Measurements from ENCODE around the gene RIPPLY3. TPM values are rescaled to one million over a fixed set of nuclear protein-coding genes. Genes with fewer than 3 reads are reported as not detected.
"Not testable (repeated sequence)": the region's sequence is repeated elsewhere in the genome, so short reads cannot be mapped to it uniquely, and the experiment has no call there.

Gene RIPPLY3
- total RNA-seq, 2 experiments from 2014 or later, result not detected

DNA sequence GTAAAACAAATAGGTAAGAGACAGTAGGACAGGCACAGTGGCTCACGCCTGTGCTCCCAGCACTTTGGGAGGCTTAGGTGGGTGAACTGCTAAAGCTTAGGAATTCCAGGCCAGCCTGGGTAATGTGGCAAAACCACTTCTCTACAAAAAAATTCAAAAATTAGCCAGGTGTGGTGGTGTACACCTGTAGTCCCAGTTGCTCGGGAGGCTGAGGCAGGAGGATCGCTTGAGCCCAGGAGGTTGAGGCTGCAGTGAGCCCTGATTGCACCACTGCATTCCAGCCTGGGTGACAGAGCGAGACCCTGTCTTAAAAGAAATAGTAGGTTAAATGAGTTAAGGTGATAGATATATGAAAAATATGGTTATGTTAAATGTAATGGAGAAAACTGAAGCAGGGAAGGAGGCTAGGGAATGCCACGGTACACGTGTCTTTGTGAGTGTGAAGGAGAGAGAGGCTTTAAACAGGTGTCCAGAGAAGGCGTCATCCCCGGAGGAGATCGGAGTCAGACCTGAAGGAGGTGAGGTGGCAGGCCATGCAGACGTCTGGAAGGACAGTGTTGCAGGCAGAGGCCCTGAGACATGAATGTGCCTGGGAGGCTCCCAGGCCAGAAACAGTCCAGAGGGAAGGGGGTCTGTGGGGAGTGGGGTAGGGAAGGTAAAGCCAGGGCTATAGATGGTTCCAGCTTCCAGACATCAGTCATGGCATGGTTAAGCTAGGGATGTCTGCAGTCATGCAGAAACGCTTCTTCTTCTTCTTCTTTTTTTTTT is 7.2 kb upstream of the RIPPLY3 start:
- Histone ChIP-seq H3K4me3 (ENCODE audit: low read depth, low read length, poor library complexity, severe bottlenecking) (no peak overlapping the region), H3K9me3 (ENCODE audit: low read length) (no peaks in the 10 kb centered on the region), H3K9me2 (ENCODE audit: insufficient read depth, low read length) (no peaks in the 10 kb centered on the region), H3K79me2 (ENCODE audit: insufficient read depth, low read depth, low read length) (no peaks in the 10 kb centered on the region), H3K36me3 (ENCODE audit: insufficient read depth, low read length) (no peaks in the 10 kb centered on the region), H3K4me1 (ENCODE audit: insufficient read depth, low read length, poor library complexity, severe bottlenecking) (peaks cover 11% of the 10 kb centered on the region), H2AFZ (ENCODE audit: low read length) (no peak overlapping the region), H3K4me2 (ENCODE audit: low read length) (no peak overlapping the region), H4K20me1 (ENCODE audit: insufficient read depth, low read length) (no peaks in the 10 kb centered on the region), H3K27ac (ENCODE audit: low read depth, low read length, poor library complexity, severe bottlenecking) (no peak overlapping the region)
- ChIA-PET CTCF (ENCODE audit: unreplicated experiment) (no interaction called here), POLR2A (no interaction called here)
- TF ChIP-seq EZH2phosphoT487 (IDR thresholded peaks at IDR 0.05; ENCODE audit: borderline replicate concordance, low read depth, low read length), result no peak
- intact Hi-C loops (cut with micrococcal nuclease; ENCODE audit: unreplicated experiment), result no loop called here
- no TSS peak for BruUV-seq (replicated peaks)
- DNase-seq (ENCODE audit: low spot score), result no peak

DNA sequence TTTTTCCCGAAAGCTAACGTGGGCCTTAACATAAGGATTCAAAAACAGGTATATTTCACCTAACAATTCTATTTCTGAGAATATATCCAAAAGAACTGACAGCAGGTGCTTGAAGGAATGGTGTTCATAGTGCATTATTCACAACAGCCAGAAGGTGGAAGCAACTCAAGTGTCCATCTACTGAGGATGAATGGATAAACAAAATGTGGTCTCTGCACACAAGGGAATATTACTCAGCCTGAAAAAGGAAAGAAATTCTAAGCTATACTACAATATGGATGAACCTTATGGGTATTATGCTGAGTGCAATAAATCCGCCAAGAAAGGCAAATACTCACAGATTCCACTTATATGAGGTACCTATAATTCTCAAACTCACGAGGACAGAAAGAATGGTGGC is 6.1 kb upstream of the RIPPLY3 start:
- Histone ChIP-seq H3K27ac (ENCODE audit: low read depth, low read length, poor library complexity, severe bottlenecking) (no peak overlapping the region), H3K9me3 (ENCODE audit: low read length) (no peaks in the 10 kb centered on the region), H3K4me3 (ENCODE audit: low read depth, low read length, poor library complexity, severe bottlenecking) (no peak overlapping the region), H3K9me2 (ENCODE audit: insufficient read depth, low read length) (no peaks in the 10 kb centered on the region), H3K4me1 (ENCODE audit: insufficient read depth, low read length, poor library complexity, severe bottlenecking) (peaks cover 6% of the 10 kb centered on the region), H3K4me2 (ENCODE audit: low read length) (no peak overlapping the region), H4K20me1 (ENCODE audit: insufficient read depth, low read length) (no peaks in the 10 kb centered on the region), H2AFZ (ENCODE audit: low read length) (no peak overlapping the region), H3K36me3 (ENCODE audit: insufficient read depth, low read length) (no peaks in the 10 kb centered on the region), H3K79me2 (ENCODE audit: insufficient read depth, low read depth, low read length) (no peaks in the 10 kb centered on the region)
- ChIA-PET POLR2A (no interaction called here), CTCF (ENCODE audit: unreplicated experiment) (no interaction called here)
- no TSS peak for BruUV-seq (replicated peaks)
- no peak for DNase-seq (ENCODE audit: low spot score)
- TF ChIP-seq EZH2phosphoT487 (IDR thresholded peaks at IDR 0.05; ENCODE audit: borderline replicate concordance, low read depth, low read length) (no peak), CTCF (conservative IDR thresholded peaks at IDR 0.05; ENCODE audit: low read length) (peak; percentile 32; the same call in 1 of the 2 replicates)
- intact Hi-C loops (cut with micrococcal nuclease; ENCODE audit: unreplicated experiment), result no loop called here

- no peak for DNase-seq (ENCODE audit: low spot score)
- H3K4me1 ChIP-seq (ENCODE audit: insufficient read depth, low read length, poor library complexity, severe bottlenecking), result peaks cover 6% of the 10 kb centered on the region
- H3K27ac ChIP-seq (ENCODE audit: low read depth, low read length, poor library complexity, severe bottlenecking), result no peak overlapping the region
- ChIA-PET POLR2A (interaction anchor here (0.7 kb wide), 1 partner anchor 487 kb away, joined by 4 read pairs; no protein-coding TSS in a partner anchor), CTCF (ENCODE audit: unreplicated experiment) (no interaction called here)
- no peaks in the 10 kb centered on the region for H3K36me3 ChIP-seq (ENCODE audit: insufficient read depth, low read length)
- H3K9me2 ChIP-seq (ENCODE audit: insufficient read depth, low read length), result no peaks in the 10 kb centered on the region
- no peak overlapping the region for H3K4me3 ChIP-seq (ENCODE audit: low read depth, low read length, poor library complexity, severe bottlenecking)
- intact Hi-C loops (cut with micrococcal nuclease; ENCODE audit: unreplicated experiment), result no loop called here
- no TSS peak for BruUV-seq (replicated peaks)
- no peaks in the 10 kb centered on the region for H3K9me3 ChIP-seq (ENCODE audit: low read length)
- H2AFZ ChIP-seq (ENCODE audit: low read length), result peak overlapping the region; percentile 92
- peak overlapping the region; percentile 34; the same call in 1 of the 2 replicates for H3K4me2 ChIP-seq (ENCODE audit: low read length)
- TF ChIP-seq EZH2phosphoT487 (IDR thresholded peaks at IDR 0.05; ENCODE audit: borderline replicate concordance, low read depth, low read length), result no peak
- no peak for TF ChIP-seq CTCF (conservative IDR thresholded peaks at IDR 0.05; ENCODE audit: low read length)
- H4K20me1 ChIP-seq (ENCODE audit: insufficient read depth, low read length), result no peaks in the 10 kb centered on the region
- no peaks in the 10 kb centered on the region for H3K79me2 ChIP-seq (ENCODE audit: insufficient read depth, low read depth, low read length)
Measured at GRCh38 chr21:37001441-37001840, 5.1 kb upstream of the RIPPLY3 start.

DNA sequence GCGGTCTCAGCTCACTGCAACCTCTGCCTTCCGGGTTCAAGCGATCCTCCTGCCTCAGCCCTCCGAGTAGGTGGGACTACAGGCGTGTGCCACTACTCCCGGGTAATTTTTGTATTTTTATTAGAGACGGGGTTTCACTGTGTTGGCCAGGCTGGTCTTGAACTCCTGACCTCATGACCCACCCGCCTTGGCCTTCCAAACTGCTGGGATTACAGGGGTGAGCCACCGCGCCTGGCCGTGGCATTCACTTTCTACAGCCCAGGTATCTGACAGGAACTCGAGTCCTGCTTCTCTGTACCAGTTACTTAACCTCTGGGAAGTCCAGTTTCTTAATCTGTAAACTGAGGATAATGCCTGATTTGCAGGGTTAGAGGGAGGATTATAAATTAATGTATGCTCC is 3.7 kb upstream of the RIPPLY3 start:
- H3K79me2 ChIP-seq (ENCODE audit: insufficient read depth, low read depth, low read length); H3K4me3 ChIP-seq (ENCODE audit: low read depth, low read length, poor library complexity, severe bottlenecking); H3K27ac ChIP-seq (ENCODE audit: low read depth, low read length, poor library complexity, severe bottlenecking); H3K4me2 ChIP-seq (ENCODE audit: low read length); H3K36me3 ChIP-seq (ENCODE audit: insufficient read depth, low read length); BruUV-seq (replicated peaks); H2AFZ ChIP-seq (ENCODE audit: low read length); H3K9me2 ChIP-seq (ENCODE audit: insufficient read depth, low read length); H4K20me1 ChIP-seq (ENCODE audit: insufficient read depth, low read length); POLR2A ChIA-PET; H3K4me1 ChIP-seq (ENCODE audit: insufficient read depth, low read length, poor library complexity, severe bottlenecking); DNase-seq (ENCODE audit: low spot score); intact Hi-C loops (cut with micrococcal nuclease; ENCODE audit: unreplicated experiment); H3K9me3 ChIP-seq (ENCODE audit: low read length); CTCF ChIA-PET (ENCODE audit: unreplicated experiment): not testable (repeated sequence)

- H3K9me2 ChIP-seq (ENCODE audit: insufficient read depth, low read length); CTCF ChIA-PET (ENCODE audit: unreplicated experiment); intact Hi-C loops (cut with micrococcal nuclease; ENCODE audit: unreplicated experiment); DNase-seq (ENCODE audit: low spot score); H4K20me1 ChIP-seq (ENCODE audit: insufficient read depth, low read length); H3K9me3 ChIP-seq (ENCODE audit: low read length); H2AFZ ChIP-seq (ENCODE audit: low read length); H3K4me3 ChIP-seq (ENCODE audit: low read depth, low read length, poor library complexity, severe bottlenecking); H3K27ac ChIP-seq (ENCODE audit: low read depth, low read length, poor library complexity, severe bottlenecking); H3K36me3 ChIP-seq (ENCODE audit: insufficient read depth, low read length); BruUV-seq (replicated peaks); H3K79me2 ChIP-seq (ENCODE audit: insufficient read depth, low read depth, low read length); H3K4me2 ChIP-seq (ENCODE audit: low read length); POLR2A ChIA-PET; H3K4me1 ChIP-seq (ENCODE audit: insufficient read depth, low read length, poor library complexity, severe bottlenecking): not testable (repeated sequence)
Measured at GRCh38 chr21:37003917-37004316, 2.6 kb upstream of the RIPPLY3 start.
